ENCODE results near the gene COX6A2.
A peak's percentile ranks its signal among the peaks of the same experiment; 100 is the strongest.
"Not testable (repeated sequence)": the region's sequence is repeated elsewhere in the genome, so short reads cannot be mapped to it uniquely, and the experiment has no call there.

Gene COX6A2

DNA sequence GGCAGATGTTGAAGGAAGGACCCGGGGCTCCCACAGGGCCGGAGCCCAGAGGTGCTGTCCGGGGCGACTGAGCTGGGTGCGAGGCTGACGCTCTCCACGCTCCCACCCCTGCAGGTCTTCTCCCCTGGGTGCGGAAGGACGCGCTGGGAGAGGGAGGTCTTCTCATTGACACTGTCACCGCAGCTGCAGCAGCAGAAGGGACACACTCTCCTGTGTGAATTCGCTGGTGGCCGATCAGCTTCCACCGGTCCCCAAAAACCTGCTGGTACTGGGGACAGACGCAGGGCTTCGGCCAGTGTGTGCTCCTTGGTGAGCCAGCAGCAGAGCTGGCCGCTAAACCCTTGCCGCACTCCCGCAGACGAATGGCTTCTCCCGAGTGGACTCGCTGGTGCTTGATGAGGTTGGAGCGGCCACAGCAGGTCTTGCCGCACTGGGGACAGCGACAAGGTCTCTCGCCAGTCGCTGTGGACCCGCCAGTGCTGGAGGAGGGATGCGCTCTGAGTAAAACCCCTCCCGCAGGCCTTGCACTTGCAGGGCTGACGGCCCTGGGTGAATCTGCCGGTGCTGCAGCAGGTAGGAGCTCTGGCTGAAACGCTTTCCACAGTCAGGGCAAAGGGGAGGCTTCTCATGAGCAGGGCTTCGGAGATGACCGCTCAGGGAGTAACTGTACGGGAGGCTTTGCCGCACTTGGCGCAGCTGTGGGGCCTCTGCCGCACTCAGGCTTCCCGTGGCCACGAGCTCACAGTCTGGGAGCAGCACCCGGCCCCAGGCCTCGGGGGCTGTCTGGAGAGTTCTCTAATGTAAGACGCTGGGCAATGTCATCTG lies 8.3 kb upstream of the COX6A2 start:
- DNase-seq, result no peak

GRCh38 chr16:31435341-31436220 lies 7.4 kb upstream of the COX6A2 start:
- DNase-seq, result no peak

DNA sequence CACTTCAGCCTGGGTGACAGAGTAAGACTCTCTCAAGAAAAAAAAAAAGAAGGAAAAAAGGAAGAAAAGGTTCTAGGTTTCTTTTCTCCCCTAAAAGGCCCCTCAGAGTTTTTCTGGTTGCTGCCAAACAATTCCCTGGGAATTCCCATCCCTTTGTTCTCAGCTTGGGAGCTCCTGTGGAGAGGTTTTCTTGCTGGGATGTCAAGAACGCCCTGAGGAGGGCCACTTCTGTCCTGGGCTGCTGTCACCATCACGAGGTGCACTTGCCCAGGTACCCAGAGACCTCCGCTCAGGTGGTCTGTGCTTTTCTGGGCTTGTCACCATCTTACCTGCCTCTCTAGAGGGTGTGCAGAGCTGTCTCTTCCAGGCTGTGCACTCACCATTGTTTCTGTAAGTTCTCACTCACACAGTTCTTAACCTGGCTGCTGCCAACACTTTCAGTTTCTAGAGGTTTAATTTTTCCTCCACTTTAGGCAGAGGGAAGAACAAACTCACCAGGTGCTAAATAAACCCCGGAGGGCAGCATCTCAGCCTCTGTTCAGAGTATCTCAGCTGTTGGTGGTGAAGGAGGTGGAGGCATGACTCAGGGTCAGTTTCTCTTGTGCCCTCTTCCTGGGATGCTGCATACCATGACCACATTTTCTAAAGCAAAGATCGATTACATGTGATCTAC lies 2.4 kb upstream of the COX6A2 start:
- DNase-seq, result no peak

- DNase-seq, result no peak
Measured at GRCh38 chr16:31429796-31430195, 1.6 kb upstream of the COX6A2 start.

- DNase-seq, result no peak
Measured at GRCh38 chr16:31429314-31429713, 1.2 kb upstream of the COX6A2 start.

DNA sequence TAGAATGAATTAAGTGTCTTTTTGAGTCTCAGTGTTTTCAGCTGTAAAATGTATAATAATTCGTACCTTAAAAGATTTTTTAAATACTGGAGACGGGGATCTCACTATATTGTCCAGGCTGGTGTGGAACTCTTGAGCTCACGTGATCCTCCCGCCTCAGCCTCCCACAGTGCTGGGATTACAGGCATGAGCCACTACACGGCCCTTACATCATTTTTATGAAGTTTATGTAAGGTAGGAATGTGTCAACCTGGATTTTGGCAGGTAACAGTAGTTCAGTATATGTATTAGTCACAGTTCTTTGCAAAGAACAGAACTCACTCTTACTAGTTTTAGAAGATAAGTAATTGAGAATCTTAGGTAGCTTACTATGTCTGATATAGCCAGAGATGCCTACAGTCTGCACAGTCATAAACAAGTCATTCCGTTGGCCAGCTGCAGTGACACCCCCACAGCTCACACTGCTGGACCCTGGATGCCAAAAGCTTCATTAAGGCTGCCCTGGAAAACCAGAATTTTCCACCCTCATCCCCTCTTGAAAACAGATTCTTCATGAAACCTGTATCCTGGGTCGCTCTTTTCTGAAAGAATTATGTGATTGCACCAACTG lies 583 bp upstream of the COX6A2 start:
- no peak for DNase-seq

DNA sequence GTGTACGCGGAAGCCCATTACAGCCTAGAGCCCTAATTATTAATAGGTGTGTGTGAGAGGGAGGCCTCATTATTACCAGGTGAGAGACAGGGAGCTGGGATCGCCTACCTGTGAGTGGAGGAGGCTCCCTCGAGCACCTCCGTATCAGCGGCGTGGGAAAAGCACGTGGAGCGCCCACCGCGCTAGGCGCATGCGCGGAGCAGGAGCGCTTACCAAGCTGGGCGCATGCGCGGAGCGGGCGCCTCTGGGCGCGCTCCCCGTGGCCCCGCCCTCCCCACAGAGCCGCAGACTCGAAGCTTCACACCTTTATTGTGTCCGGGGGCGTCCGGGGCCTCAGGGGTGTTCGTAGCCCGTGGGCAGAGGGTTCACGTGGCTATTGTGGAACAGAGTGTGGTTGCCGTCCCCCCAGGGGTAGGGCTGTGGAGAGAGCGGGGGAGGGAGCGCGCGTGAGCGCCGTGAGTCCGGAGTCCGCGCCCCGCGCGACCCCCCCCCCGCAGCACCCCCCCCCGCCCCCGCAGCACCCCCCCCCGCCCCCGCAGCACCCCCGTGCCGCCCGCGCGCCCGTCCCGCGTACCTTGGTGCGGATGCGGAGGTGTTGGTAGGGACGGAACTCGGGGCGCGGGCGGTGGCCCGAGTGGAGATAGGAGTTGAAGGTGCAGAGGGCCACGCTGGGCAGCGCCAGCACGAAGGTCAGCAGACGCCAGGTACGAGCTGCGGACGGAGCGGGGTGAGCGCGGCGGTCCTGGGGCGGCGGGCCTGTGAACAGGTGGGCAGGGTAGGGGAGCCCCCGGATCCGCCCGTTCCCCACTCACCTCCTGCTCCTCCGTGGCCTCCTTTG lies 500 bp downstream of the COX6A2 start:
- DNase-seq, result peak; percentile 58 to 70

GRCh38 chr16:31423801-31424200 lies 4.4 kb downstream of the COX6A2 start:
- DNase-seq, result no peak

DNA sequence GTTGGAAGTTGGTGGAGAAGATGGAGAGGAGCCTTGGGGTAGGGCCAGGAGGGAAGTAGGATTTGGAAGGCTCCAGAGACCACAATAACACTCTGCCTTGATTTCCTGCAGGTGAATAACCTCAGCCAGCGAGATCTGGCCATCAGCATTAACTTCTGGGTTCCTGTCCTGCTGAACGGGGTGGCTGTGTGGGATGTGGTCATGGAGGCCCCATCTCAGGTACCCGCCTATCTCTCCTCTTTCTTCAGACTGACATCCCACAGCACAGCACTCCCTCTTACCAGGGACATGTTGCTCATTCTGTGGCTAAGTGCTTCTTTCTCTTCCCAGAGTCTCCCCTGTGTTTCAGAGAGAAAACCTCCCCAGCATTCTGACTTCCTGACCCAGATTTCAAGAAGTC lies 4.9 kb downstream of the COX6A2 start:
- no peak for DNase-seq

DNA sequence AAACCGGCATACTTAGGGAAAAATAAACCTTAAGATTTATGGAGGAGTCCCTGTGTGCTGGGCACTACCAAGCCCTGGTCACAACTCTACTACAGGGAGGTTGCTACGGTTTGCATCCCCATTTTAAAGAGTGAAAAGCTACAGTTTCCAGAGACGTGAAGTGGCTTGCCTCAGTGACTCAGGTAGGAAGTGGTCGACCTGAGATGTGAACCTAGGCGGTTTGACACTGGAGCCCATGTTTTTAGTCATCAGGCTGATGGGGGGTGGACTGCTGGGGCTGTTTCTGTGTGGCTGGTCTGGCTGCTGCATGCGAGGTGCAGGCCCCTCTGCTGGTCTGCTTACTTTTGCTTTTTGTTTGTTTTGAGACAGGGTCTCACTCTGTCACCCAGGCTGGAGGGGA lies 6.6 kb downstream of the COX6A2 start:
- peak; percentile 47 to 52 for DNase-seq

DNA sequence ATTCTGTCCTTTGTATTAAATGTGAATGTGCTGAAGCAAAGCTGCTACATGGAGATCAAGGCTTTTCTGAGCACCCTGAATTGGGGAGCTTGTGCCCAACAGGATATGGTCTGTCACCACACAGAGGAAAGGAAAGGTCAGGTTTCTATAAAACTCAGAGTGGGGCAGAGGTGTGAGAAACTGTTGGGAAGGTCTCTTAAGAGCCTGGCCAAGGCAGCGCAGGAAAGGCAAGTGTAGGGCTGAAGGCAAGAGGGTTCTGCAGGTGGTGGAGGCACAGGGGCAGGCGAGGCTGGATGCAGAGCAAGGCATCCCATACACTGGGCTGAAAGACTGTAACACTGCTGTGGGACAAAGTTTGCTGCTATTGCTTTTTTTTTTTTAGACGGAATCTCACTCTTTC lies 8.1 kb downstream of the COX6A2 start:
- DNase-seq, result no peak

DNA sequence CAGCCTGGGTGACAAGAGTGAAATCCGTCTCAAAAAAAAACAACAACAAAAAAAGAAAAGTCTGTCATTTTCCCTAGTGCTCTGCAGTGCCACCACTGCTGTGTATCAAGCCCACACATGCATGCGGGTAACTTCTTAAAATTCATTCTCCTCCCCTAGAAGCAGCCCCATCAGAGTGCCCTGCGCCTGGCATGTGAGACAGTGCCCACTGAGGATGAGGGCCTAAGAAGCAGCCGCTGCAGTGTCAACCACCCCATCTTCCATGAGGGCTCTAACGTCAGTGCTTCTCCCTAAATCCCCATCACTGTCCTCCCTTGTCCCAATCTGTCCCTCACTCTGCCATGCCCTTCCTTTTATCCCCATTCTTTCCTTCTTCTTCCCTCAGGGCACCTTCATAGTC lies 10.2 kb downstream of the COX6A2 start:
- no peak for DNase-seq

- not testable (repeated sequence) for DNase-seq
Measured at GRCh38 chr16:31417036-31417435, 11.1 kb downstream of the COX6A2 start.

DNA sequence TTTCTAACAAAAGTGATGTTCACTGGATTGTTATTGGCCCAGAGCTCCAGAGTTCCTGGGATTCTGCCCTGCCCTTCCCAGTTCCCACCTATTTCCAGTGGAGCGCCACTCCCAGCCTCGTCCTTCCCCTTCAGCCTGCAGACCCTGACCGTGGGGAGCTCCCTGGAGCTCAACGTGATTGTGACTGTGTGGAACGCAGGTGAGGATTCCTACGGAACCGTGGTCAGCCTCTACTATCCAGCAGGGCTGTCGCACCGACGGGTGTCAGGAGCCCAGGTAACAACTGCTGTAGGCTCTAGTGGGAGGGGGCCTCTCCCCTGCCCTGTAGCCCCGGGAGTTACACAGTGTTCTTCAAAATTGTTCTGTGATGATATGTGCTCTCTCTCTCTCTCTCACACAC lies 11.8 kb downstream of the COX6A2 start:
- DNase-seq, result no peak

DNA sequence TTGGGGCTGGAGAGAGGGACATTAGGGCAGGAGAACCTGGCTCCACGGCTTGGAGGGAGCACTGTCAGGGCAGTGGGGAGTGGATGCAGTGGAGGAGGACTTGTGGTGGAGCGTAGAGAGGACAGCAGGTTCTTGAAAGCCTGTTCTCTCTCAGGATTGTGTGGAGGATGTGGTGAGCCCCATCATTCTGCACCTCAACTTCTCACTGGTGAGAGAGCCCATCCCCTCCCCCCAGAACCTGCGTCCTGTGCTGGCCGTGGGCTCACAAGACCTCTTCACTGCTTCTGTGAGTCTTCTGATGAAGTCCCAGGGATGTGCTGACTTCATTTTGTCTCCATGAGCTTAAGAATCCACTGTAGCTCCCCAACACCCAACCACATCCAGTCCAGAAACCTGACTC lies 13.5 kb downstream of the COX6A2 start:
- no peak for DNase-seq

DNA sequence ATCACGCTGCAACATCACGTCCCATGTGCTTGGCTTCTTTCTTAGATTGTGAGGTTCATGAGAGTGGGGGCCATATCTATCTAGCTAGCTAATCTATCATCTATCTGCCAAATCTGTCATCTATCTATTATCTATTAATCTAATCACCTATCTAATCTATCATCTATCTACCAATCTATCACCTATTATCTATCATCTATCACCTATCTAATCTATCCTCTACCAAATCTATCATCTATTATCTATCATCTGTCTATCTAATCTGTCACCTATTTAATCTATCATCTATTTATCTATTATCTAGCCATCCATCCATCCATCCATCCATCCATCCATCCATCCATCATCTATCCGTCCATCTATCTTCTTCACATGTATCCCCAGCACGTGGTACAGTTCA lies 14.2 kb downstream of the COX6A2 start:
- DNase-seq, result no peak

DNA sequence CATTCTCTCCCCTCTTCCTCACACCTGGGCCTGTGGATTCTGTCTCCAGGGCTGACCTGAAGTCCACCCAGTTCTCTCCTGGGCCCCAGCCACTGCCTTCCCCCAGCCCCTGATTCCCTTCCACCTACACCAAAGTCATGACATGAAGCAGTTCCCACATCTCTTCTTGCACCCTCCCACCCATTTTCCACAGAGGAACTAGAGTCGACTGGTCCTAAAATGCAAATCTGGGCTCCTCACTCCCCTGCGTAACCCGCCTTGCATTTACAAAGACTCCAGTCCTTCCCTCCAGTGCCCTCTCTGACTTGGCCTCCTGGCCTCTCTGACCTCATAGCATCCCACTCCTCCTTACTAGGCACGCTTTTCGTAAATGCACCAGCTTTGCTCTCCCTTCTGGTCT lies 14.8 kb downstream of the COX6A2 start:
- no peak for DNase-seq

- no peak for DNase-seq
Measured at GRCh38 chr16:31412750-31413149, 15.4 kb downstream of the COX6A2 start.

- DNase-seq, result no peak
Measured at GRCh38 chr16:31411024-31411844, 16.9 kb downstream of the COX6A2 start.

- no peak for DNase-seq
Measured at GRCh38 chr16:31410082-31410481, 18.1 kb downstream of the COX6A2 start.

DNA sequence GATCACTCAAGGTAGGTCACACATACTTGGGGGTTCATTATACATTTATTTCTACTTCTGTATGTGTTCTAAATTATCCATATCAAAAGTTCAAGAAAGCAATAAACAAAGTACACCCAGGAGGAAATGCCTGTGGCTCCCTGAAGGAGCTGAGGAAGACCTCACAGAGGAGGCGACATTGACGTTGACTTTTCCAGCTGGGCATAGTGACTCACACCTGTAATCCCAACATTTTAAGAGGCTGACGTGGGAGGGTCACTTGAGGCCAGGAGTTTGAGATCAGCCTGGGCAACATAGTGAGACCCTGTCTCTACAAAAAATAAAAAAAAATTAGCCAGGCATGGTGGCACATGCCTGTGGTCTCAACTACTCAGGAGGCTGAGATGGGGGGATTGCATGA lies 18.7 kb downstream of the COX6A2 start:
- no peak for DNase-seq
